ENCODE measurements around the gene CMC4.

- TF ChIP-seq FOXK2 (IDR thresholded peaks at IDR 0.05) (no peak), FOXM1 (IDR thresholded peaks at IDR 0.05; ENCODE audit: borderline replicate concordance) (no peak), FOXA1 (IDR thresholded peaks at IDR 0.05) (no peak), ZNF384 (IDR thresholded peaks at IDR 0.05) (no peak), SUZ12 (IDR thresholded peaks at IDR 0.05) (no peak), LEF1 (IDR thresholded peaks at IDR 0.05; ENCODE audit: borderline replicate concordance) (no peak), SP1 (IDR thresholded peaks at IDR 0.05) (no peak)
Measured at GRCh38 chrX:155086961-155087735, 16.2 kb upstream of the CMC4 start.
